ENCODE results near the gene JPH3. TPM values are rescaled to one million over a fixed set of nuclear protein-coding genes. Genes with fewer than 3 reads are reported as not detected.

The JPH3 gene
- total RNA-seq, 1 experiment from 2014 or later = not detected

GRCh38 chr16:87667946-87668345 is 65.6 kb downstream of the JPH3 start:
- no peak for DNase-seq
- Histone ChIP-seq H3K4me3 (no peak overlapping the region), H3K36me3 (ENCODE audit: low read depth) (no peaks in the 10 kb centered on the region), H3K4me2 (no peak overlapping the region), H2AFZ (no peak overlapping the region), H3F3A (ENCODE audit: insufficient read depth, low read depth) (no peaks in the 10 kb centered on the region), H3K9me3 (ENCODE audit: insufficient read depth, low read depth) (no peaks in the 10 kb centered on the region), H3K27ac (no peak overlapping the region), H3K9me2 (ENCODE audit: insufficient read depth) (no peaks in the 10 kb centered on the region), H4K20me1 (ENCODE audit: insufficient read depth) (no peaks in the 10 kb centered on the region), H3K79me2 (ENCODE audit: low read depth) (no peaks in the 10 kb centered on the region), H3K4me1 (replicated peaks; ENCODE audit: insufficient read depth) (no peaks in the 10 kb centered on the region), H3K27me3 (ENCODE audit: insufficient read depth, low read depth) (peaks cover 69% of the 10 kb centered on the region)
- intact Hi-C loops (cut with micrococcal nuclease; ENCODE audit: unreplicated experiment) = no loop called here
- no TSS peak for BruUV-seq (replicated peaks)
- CTCF ChIA-PET = no interaction called here
- POLR2A ChIA-PET (ENCODE audit: unreplicated experiment) = interaction anchor here (0.7 kb wide), 1 partner anchor 70 kb away, joined by 6 read pairs; no protein-coding TSS in a partner anchor
- TF ChIP-seq CTCF (conservative IDR thresholded peaks at IDR 0.05) = no peak
- TF ChIP-seq EZH2 (IDR thresholded peaks at IDR 0.05; ENCODE audit: low read depth) = no peak

- H3F3A ChIP-seq (ENCODE audit: insufficient read depth, low read depth) = no peaks in the 10 kb centered on the region
- no peak overlapping the region for H3K4me2 ChIP-seq
- H3K27me3 ChIP-seq (ENCODE audit: insufficient read depth, low read depth) = peaks cover 56% of the 10 kb centered on the region
- H4K20me1 ChIP-seq (ENCODE audit: insufficient read depth) = no peaks in the 10 kb centered on the region
- no peak overlapping the region for H2AFZ ChIP-seq
- no peak for TF ChIP-seq CTCF (conservative IDR thresholded peaks at IDR 0.05)
- no peak for TF ChIP-seq EZH2 (IDR thresholded peaks at IDR 0.05; ENCODE audit: low read depth)
- DNase-seq = no peak
- H3K4me3 ChIP-seq = no peak overlapping the region
- no peaks in the 10 kb centered on the region for H3K36me3 ChIP-seq (ENCODE audit: low read depth)
- no peaks in the 10 kb centered on the region for H3K9me3 ChIP-seq (ENCODE audit: insufficient read depth, low read depth)
- ChIA-PET POLR2A (ENCODE audit: unreplicated experiment) (no interaction called here), CTCF (no interaction called here)
- no peaks in the 10 kb centered on the region for H3K79me2 ChIP-seq (ENCODE audit: low read depth)
- intact Hi-C loops (cut with micrococcal nuclease; ENCODE audit: unreplicated experiment) = no loop called here
- no peaks in the 10 kb centered on the region for H3K4me1 ChIP-seq (replicated peaks; ENCODE audit: insufficient read depth)
- no TSS peak for BruUV-seq (replicated peaks)
- H3K9me2 ChIP-seq (ENCODE audit: insufficient read depth) = no peaks in the 10 kb centered on the region
- no peak overlapping the region for H3K27ac ChIP-seq
Measured at GRCh38 chr16:87669672-87670071, 67.4 kb downstream of the JPH3 start.

- POLR2A ChIA-PET (ENCODE audit: unreplicated experiment) = no interaction called here
- no TSS peak for BruUV-seq (replicated peaks)
Measured at GRCh38 chr16:87671221-87671620, 68.9 kb downstream of the JPH3 start.

More at GRCh38 chr16:87671221-87671620, 68.9 kb downstream of the JPH3 start:
- Histone ChIP-seq H3F3A (ENCODE audit: insufficient read depth, low read depth) (no peaks in the 10 kb centered on the region), H3K27me3 (ENCODE audit: insufficient read depth, low read depth) (peaks cover 41% of the 10 kb centered on the region), H3K9me2 (ENCODE audit: insufficient read depth) (no peaks in the 10 kb centered on the region), H2AFZ (no peak overlapping the region), H3K79me2 (ENCODE audit: low read depth) (no peaks in the 10 kb centered on the region), H3K27ac (no peak overlapping the region), H3K36me3 (ENCODE audit: low read depth) (no peaks in the 10 kb centered on the region), H3K9me3 (ENCODE audit: insufficient read depth, low read depth) (no peaks in the 10 kb centered on the region), H3K4me2 (no peak overlapping the region), H3K4me1 (replicated peaks; ENCODE audit: insufficient read depth) (no peaks in the 10 kb centered on the region), H3K4me3 (no peak overlapping the region), H4K20me1 (ENCODE audit: insufficient read depth) (no peaks in the 10 kb centered on the region)
- intact Hi-C loops (cut with micrococcal nuclease; ENCODE audit: unreplicated experiment) = no loop called here
- peak in 1 of 2 experiments; percentile 26 for DNase-seq
- CTCF ChIA-PET = no interaction called here
- TF ChIP-seq CTCF (conservative IDR thresholded peaks at IDR 0.05) (no peak), EZH2 (IDR thresholded peaks at IDR 0.05; ENCODE audit: low read depth) (no peak)
